Muscle layer of colon (tissue), 2 donors: ENCODE data around the gene MAP3K5.

Source experiments
- H3K27ac ChIP-seq: one replicate; pipeline ENCODE4 v1.7.0; 2013; ENCODE audit warnings: low read depth, mild to moderate bottlenecking, low read length, moderate library complexity
- H3K27me3 ChIP-seq, 2 donors: one replicate each; pipeline ENCODE4 v1.7.0; 2013; ENCODE audit warnings: low read length in 2 of 2, mild to moderate bottlenecking in 2 of 2; ENCODE audit not compliant: insufficient read depth in 2 of 2, control insufficient read depth in 1 of 2
- H3K36me3 ChIP-seq: one replicate; pipeline ENCODE4 v1.7.0; 2013; ENCODE audit warnings: mild to moderate bottlenecking, low read length; ENCODE audit not compliant: insufficient read depth
- H3K4me1 ChIP-seq: one replicate; pipeline ENCODE4 v1.7.0; 2013; ENCODE audit warnings: mild to moderate bottlenecking, low read length; ENCODE audit not compliant: insufficient read depth
- H3K4me3 ChIP-seq, 2 donors: one replicate each; pipeline ENCODE4 v1.7.0; 2013; ENCODE audit warnings: low read length in 2 of 2, low read depth in 1 of 2, mild to moderate bottlenecking in 1 of 2, moderate library complexity in 1 of 2
- H3K9ac ChIP-seq: one replicate; pipeline ENCODE4 v1.7.0; 2013; ENCODE audit warnings: low read length
- H3K9me3 ChIP-seq: one replicate; pipeline ENCODE4 v1.7.0; 2013; ENCODE audit warnings: mild to moderate bottlenecking, low read length
- donor health status: abdominal sarcoma.
- donor health status: Adenocarcinoma of cecum.

The MAP3K5 gene

DNA sequence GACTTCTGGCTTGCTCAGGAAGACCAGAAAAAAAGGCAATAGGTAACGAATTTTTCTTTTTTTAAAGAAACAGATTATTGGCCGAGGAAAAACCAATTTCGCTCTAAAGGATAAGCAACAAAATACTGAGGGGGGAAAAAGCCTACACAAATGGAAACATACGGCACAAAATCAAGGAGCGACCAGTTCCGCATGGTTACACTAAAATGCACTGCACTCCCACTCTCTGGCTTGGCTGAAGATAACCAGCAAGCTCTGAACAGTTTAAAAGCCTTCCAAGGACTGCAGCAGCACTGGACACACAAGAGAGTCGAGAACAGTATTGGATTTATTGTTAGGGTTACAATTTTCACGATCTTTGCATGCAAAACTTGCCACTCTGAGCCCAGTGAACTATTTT, 241.2 kb downstream of the MAP3K5 start:
- Histone ChIP-seq H3K9me3 (no peaks in the 10 kb centered on the region), H3K36me3 (no peaks in the 10 kb centered on the region), H3K27me3 (peaks cover 7 to 24% of the 10 kb centered on the region in 2 donors), H3K27ac (no peak overlapping the region), H3K4me1 (peaks cover 9% of the 10 kb centered on the region), H3K9ac (no peak overlapping the region), H3K4me3 (peak overlapping the region in 1 of 2 donors; percentile 37)

- peak within 1 kb of the TSS; percentile 43 to 73 for H3K4me3 ChIP-seq
- H3K27me3 ChIP-seq: peaks cover 7 to 24% of the 10 kb centered on the region in 2 donors
Measured at GRCh38 chr6:136550330-136551071, 241.8 kb downstream of the MAP3K5 start, which contains the start of gene MAP7. Gene MAP7, minus strand, starts transcription at chr6:136550422. Its CDS starts 14 bp downstream, at chr6:136550408.

DNA sequence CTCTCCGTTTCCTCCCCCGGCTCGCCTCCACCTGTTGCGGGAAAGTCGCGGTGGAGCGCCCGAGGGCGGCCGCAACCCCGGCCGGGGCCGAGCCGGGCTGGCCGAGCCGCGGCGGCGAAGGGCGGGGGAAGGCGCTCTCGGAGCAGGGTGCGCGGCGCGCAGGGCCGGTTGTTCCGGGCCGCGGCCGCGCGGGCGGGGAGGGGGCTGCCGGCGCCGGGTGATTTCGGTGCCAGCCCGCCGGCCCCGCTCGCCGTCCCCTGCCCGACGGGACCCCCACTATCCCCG, 242.3 kb downstream of the MAP3K5 start:
- Histone ChIP-seq H3K9ac (no peak overlapping the region), H3K36me3 (no peaks in the 10 kb centered on the region), H3K4me3 (peak overlapping the region; percentile 43 to 73), H3K4me1 (peaks cover 9% of the 10 kb centered on the region), H3K27me3 (peaks cover 7 to 22% of the 10 kb centered on the region in 2 donors), H3K9me3 (no peaks in the 10 kb centered on the region), H3K27ac (no peak overlapping the region)

More at GRCh38 chr6:136550330-136551071, 241.8 kb downstream of the MAP3K5 start, which contains the start of gene MAP7:
- H3K4me1 ChIP-seq: peaks cover 9% of the 10 kb centered on the region
- no peak within 1 kb of the TSS for H3K9ac ChIP-seq
- no peaks in the 10 kb centered on the region for H3K36me3 ChIP-seq
- no peaks in the 10 kb centered on the region for H3K9me3 ChIP-seq
- no peak within 1 kb of the TSS for H3K27ac ChIP-seq

DNA sequence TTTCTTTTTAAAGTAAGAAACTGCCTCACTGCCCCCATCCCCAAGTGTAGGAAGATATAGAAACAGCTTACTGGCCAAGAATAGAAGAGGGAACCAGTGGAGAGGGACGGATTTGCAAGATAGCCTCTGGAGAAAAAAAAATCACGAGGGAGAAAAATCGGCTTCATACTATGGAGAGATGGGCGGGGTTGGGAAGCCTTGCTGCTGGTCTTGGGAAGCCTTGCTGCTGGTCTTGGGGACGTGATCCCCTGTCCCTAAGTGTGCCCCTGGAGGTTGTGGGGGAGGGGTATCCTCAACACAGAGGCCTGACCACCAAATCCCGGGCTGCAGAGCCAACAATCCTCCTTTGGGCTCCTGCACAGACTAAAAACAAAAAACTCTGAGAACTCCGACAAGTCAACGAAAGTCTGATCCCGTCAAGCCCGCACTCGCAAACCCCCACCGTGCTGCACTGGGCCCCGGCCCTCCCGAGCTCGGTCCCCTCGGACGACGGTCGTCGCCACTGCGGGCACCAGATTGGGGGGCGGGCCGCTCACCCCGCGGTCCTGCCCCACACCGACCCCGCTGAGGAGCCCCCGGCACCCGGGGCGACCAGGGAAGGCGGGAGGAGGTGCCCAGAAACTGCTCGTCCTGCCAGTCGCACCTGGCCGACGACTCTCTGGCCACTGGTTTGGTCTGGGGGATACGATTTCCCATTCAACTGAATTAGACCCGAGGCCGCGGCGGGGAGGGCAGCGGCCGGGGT, 242.8 kb downstream of the MAP3K5 start:
- no peaks in the 10 kb centered on the region for H3K9me3 ChIP-seq
- no peaks in the 10 kb centered on the region for H3K36me3 ChIP-seq
- H3K27me3 ChIP-seq: peaks cover 7 to 17% of the 10 kb centered on the region in 2 donors
- peak overlapping the region; percentile 43 to 73 for H3K4me3 ChIP-seq
- H3K9ac ChIP-seq: no peak overlapping the region
- H3K27ac ChIP-seq: no peak overlapping the region
- peaks cover 9% of the 10 kb centered on the region for H3K4me1 ChIP-seq

DNA sequence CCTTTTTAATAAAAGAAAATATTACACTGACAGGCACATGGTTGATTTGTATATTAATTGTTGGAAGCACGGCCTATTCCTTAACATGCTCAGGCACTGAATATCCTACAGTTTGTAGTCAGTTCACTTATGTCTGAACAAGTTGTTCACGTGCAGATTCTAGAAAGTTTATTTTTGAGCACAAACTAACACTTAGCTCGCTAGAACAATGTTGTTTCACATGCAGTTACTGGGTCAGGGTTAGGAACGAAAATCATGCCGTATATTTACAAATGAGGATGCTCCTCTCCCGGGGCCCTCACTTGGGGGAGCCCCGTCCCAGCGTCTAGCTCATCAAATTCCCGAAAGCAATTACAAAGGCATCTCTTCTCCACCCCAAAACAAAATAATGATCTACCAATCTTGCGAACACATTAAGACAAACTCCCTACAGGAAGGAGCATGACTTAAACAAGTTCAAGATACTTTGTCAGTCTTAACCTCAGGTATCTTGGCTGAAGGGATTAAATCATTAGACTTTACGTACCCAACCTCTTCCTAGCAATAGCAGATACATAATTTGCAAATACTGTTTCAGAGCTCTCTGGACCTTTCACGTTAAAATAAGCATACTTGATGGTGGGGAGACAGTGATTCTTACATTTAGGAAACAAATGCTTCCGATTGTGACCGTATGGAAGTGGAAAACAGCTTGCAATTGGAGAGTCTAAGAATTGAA, 243.5 kb downstream of the MAP3K5 start:
- Histone ChIP-seq H3K27me3 (peaks cover 7 to 17% of the 10 kb centered on the region in 2 donors), H3K9ac (no peak overlapping the region), H3K36me3 (no peaks in the 10 kb centered on the region), H3K27ac (no peak overlapping the region), H3K9me3 (no peaks in the 10 kb centered on the region), H3K4me1 (peaks cover 9% of the 10 kb centered on the region), H3K4me3 (no peak overlapping the region)

GRCh38 chr6:136547871-136548270, 244.4 kb downstream of the MAP3K5 start:
- H3K27me3 ChIP-seq: peaks cover 7 to 9% of the 10 kb centered on the region in 2 donors
- no peak overlapping the region for H3K9ac ChIP-seq
- no peak overlapping the region for H3K27ac ChIP-seq

DNA sequence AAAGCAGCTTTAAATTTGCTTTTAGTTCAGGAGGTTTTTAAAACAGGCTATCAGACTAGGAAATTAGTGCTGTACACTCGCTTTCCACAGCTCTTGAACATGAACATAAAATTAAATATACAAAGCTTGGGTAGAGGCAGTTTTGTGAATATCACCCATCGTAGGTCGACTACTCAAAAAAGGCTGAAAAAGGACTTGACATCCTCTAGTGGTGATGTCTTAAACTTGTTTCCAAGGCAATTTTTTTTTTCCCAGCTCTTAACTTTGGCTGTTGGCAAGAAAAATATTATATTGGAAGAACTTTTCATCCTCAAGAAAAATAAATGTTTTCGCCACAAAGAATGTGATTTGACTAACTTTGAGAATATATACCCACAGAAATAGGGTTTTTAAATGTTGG, 244.9 kb downstream of the MAP3K5 start:
- Histone ChIP-seq H3K36me3 (no peaks in the 10 kb centered on the region), H3K27me3 (peaks cover 6 to 7% of the 10 kb centered on the region in 2 donors), H3K9ac (no peak overlapping the region), H3K9me3 (no peaks in the 10 kb centered on the region), H3K4me1 (peaks cover 9% of the 10 kb centered on the region), H3K27ac (no peak overlapping the region), H3K4me3 (no peak overlapping the region)

More at GRCh38 chr6:136547871-136548270, 244.4 kb downstream of the MAP3K5 start:
- H3K4me3 ChIP-seq: no peak overlapping the region
- peaks cover 9% of the 10 kb centered on the region for H3K4me1 ChIP-seq
- no peaks in the 10 kb centered on the region for H3K9me3 ChIP-seq
- no peaks in the 10 kb centered on the region for H3K36me3 ChIP-seq

DNA sequence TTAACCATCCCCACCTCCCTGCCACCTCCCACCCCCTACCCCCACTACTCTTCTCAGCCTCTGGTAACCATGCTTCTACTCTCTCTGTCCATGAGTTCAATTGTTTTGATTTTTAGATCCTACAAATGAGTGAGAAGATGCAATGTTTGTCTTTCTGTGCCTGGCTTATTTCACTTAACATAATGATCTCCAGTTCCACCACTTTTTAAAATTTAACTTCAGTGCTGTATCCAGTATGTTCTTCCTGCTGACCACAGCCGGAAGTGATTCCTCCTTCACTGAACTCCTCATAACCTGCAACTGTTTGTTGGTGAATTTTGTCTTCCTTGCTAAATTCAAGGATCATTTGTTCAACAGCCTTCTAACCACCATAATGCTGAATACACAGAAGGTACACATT, 245.9 kb downstream of the MAP3K5 start:
- Histone ChIP-seq H3K27ac (no peak overlapping the region), H3K4me1 (peaks cover 9% of the 10 kb centered on the region), H3K9me3 (no peaks in the 10 kb centered on the region), H3K4me3 (no peak overlapping the region), H3K27me3 (peaks cover 0 to 7% of the 10 kb centered on the region in 2 donors), H3K36me3 (no peaks in the 10 kb centered on the region), H3K9ac (no peak overlapping the region)

DNA sequence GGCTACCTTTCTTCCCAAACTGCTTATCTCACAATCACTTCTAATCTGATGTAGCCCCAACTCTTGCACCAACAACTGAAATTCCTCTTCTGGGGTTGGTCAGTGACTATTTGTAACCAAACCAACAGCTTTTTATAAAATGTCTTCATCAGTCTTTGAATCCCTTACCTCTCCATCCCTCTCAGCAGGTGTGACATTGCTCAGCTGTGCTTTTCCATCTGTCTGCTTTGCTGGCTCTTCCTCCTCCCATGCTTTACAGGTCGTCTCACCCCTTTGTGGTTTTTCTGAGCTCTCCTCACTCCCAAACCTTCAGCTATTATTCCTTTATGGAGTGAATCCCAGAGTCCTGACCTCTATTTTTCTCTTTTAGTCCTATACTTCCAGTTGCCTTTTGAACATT, 248.0 kb downstream of the MAP3K5 start:
- Histone ChIP-seq H3K27me3 (no peaks in the 10 kb centered on the region), H3K27ac (no peak overlapping the region), H3K36me3 (no peaks in the 10 kb centered on the region), H3K9me3 (no peaks in the 10 kb centered on the region), H3K4me3 (no peak overlapping the region), H3K4me1 (peaks cover 1% of the 10 kb centered on the region), H3K9ac (no peak overlapping the region)

- no peaks in the 10 kb centered on the region for H3K4me1 ChIP-seq
Measured at GRCh38 chr6:136541395-136541794, 250.9 kb downstream of the MAP3K5 start.

DNA sequence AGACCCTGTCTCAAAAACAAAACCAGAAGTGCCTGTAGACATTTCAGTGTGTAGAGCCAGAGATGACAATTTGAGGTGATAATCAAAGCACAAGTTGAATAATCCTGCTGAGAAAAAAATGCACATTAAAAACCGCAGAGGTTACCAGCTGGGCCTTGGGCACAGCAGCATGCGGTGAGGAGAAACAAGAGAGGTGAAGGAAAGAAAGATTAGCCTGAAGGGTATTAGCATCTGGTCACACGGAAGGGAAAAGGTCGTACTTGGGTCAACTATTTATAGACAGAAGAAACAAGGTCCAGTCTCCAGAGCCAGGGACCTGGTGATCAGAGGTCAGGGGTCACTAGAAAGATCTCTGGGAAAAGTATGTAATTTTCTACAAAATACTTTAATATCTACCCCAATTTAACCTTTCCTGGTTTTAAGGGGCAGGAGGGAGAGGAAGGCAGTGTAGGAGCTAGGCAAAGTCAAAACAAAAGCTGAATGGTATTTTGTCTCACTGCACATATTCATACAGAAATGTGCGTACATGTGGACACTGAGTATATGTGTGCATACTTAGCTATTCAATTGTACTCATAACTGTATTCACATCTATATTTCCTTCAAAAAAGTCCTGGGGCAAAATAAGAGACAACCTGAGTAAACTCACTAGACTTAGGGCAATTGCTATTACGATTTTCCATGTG, 252.2 kb downstream of the MAP3K5 start:
- no peaks in the 10 kb centered on the region for H3K36me3 ChIP-seq
- no peak overlapping the region for H3K9ac ChIP-seq
- H3K4me3 ChIP-seq: no peak overlapping the region
- no peaks in the 10 kb centered on the region for H3K9me3 ChIP-seq
- no peaks in the 10 kb centered on the region for H3K27me3 ChIP-seq
- H3K27ac ChIP-seq: no peak overlapping the region
- H3K4me1 ChIP-seq: no peaks in the 10 kb centered on the region

More at GRCh38 chr6:136541395-136541794, 250.9 kb downstream of the MAP3K5 start:
- Histone ChIP-seq H3K27ac (no peak overlapping the region), H3K4me3 (no peak overlapping the region), H3K36me3 (no peaks in the 10 kb centered on the region), H3K9ac (no peak overlapping the region), H3K27me3 (no peaks in the 10 kb centered on the region), H3K9me3 (no peaks in the 10 kb centered on the region)
